BJ (cell line): ENCODE results near the gene ITPRIPL2. TPM values are rescaled to one million over a fixed set of nuclear protein-coding genes. Genes with fewer than 3 reads are reported as not detected.

Experiments used
- CTCF ChIA-PET: fragments of 350-600 bp; formaldehyde crosslinking; extraction: SDS; loops from one replicate; lab custom pipeline; 2021; ENCODE audit warnings: antibody characterized with exemption, inconsistent platforms; lab: Yijun Ruan, JAX
- POLR2A ChIA-PET: fragments of 300-600 bp; sonication (Branson Sonifier 250); formaldehyde crosslinking; extraction: SDS; loops from one replicate; lab custom pipeline; 2021; ENCODE audit warnings: antibody characterized with exemption; lab: Charles Lee
- DNase-seq: peaks from one replicate; pipeline ENCODE4 v3.0.0-alpha.2; 2011; ENCODE audit warnings: low read depth
- H3K27me3 ChIP-seq: 2 replicates; pipeline ENCODE4 v1.6.0; 2011; ENCODE audit warnings: low read length; ENCODE audit not compliant: control insufficient read depth, insufficient read depth
- H3K36me3 ChIP-seq: 2 replicates; pipeline ENCODE4 v1.5.1; 2011; ENCODE audit warnings: low read length; ENCODE audit not compliant: control insufficient read depth, insufficient read depth
- H3K4me3 ChIP-seq: 2 replicates; pipeline ENCODE4 v1.5.1; 2011; ENCODE audit warnings: low read depth, mild to moderate bottlenecking, control low read depth, low read length
- CTCF ChIP-seq: IDR thresholded peaks from 2 replicates; pipeline ENCODE4 v1.5.1; 2011; ENCODE audit warnings: low read depth, mild to moderate bottlenecking, control low read depth, inconsistent platforms, low read length, moderate library complexity; ENCODE audit not compliant: insufficient read depth
- polyA plus RNA-seq: library from polyadenylated mRNA; depleted of rRNA; stranded (reverse); fragments of >200 nt; gene quantifications from 2 replicates; pipeline ENCODE4 v1.2.3, GENCODE V29; 2011

The ITPRIPL2 gene
- polyA plus RNA-seq, 1 experiment, result 14.9 TPM

- POLR2A ChIA-PET, result no interaction called here
- DNase-seq, result no peak
- TF ChIP-seq CTCF, result no peak
- CTCF ChIA-PET, result interaction anchor here (1.1 to 5.8 kb wide), 3 partner anchors 8 to 50 kb away, joined by 3 to 31 read pairs (median 5); no protein-coding TSS in a partner anchor
- Histone ChIP-seq H3K27me3 (no peaks in the 10 kb centered on the region), H3K4me3 (no peak overlapping the region), H3K36me3 (no peaks in the 10 kb centered on the region)
Measured at GRCh38 chr16:19135896-19136438, 22.2 kb downstream of the ITPRIPL2 start.

DNA sequence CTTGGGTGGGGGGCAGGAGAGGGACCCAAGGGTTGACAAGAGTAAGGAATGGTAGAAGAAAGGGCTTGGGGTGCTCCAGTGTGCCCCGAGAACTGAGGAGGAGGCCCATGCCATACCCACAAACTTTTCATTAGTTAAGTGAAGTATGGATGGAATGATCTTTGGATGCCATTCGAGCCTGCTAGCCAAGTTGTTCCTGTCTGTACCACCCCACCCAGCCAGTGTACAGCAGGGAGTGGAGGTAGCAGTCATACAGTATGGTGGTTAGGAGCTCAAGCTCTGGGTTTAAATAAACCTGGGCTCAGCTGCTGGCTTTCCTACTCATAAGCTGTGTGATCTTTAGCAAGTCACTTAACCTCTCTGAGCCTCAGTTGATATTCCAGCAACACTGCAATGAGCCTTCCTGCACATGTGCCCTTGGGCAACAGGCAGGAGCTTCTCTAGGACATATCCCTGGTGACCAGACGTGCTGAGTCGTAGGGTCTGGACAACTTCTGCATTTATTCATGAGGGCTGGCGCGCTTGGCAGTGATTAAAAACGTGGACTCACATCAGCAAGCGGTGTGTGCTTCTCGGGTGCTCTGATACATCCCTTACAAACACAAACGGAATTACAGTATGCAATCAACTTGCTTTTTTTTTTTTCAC, 22.9 kb downstream of the ITPRIPL2 start:
- no peaks in the 10 kb centered on the region for H3K27me3 ChIP-seq
- H3K4me3 ChIP-seq, result no peak overlapping the region
- H3K36me3 ChIP-seq, result no peaks in the 10 kb centered on the region
- no peak for TF ChIP-seq CTCF
- POLR2A ChIA-PET, result no interaction called here
- no peak for DNase-seq
- CTCF ChIA-PET, result interaction anchor here (1.1 to 5.8 kb wide), 3 partner anchors 8 to 51 kb away, joined by 3 to 31 read pairs (median 5); no protein-coding TSS in a partner anchor

DNA sequence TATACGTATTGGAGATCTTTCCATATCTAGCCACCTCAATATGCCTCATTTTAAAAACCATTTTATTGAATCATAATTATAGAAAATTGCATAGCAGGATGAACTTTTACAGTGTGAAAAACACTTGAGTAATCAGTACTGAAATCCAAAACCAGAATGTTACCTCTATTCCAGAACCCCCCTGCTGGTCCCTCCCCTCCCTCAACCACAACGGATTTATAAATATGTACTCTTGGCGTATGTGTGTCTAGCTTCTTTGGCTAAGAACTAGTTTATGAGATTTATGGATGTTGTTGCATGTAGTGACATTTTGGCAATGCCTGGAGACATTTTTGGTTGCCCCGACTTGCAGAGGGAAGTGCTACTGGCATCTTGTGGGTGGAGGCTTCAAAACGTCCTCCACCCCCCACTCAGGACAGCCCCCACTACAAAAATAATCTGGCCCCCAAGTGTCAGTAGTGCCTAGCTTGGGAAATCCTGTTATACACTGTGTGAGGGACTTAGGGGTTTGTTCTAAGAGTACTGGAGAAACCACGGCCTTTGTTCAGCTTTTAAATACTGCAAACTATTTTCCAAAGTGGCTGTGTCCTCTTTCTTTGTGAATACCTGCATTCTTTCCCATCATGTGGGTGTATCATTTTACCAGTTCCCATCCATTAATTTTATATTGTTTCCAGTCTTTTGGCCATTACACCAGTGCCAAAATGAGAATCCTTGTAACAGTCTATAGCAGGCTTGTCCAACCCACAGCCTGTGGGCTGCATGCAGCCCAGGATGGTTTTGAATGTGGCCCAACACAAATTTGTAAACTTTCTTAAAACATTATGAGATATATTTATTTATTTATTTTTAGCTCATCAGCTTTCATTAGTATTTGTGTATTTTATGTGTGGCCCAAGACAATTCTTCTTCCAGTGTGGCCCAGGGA, 23.7 kb downstream of the ITPRIPL2 start:
- no peak for DNase-seq
- H3K27me3 ChIP-seq, result no peaks in the 10 kb centered on the region
- H3K36me3 ChIP-seq, result no peaks in the 10 kb centered on the region
- H3K4me3 ChIP-seq, result no peak overlapping the region
- TF ChIP-seq CTCF, result no peak
- ChIA-PET CTCF (interaction anchor here (1.3 to 5.8 kb wide), 2 partner anchors 15 to 41 kb away, joined by 4 to 31 read pairs; no protein-coding TSS in a partner anchor), POLR2A (no interaction called here)

DNA sequence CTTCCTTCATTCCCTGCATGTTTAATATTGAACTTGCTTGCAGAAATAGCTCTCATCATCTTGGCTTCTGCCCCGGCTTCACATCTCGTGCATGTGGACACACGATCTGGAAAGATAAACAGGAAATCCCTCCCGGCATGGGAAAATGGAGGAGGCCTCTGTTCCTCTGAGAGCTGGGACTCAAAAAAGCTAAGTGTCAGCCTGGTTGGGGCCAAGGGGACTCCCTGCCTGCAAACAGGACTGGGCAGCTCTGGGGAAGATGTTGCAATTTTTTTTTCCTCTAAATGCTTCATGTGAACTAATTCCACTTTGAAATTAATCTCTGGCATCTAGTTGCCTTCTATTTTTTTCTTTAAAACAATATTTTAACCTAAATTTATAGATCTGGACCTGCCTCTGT, 24.8 kb downstream of the ITPRIPL2 start:
- POLR2A ChIA-PET, result no interaction called here

More for the DNA sequence above, 24.8 kb downstream of the ITPRIPL2 start:
- H3K36me3 ChIP-seq, result no peaks in the 10 kb centered on the region
- TF ChIP-seq CTCF, result no peak
- peak; percentile 80 for DNase-seq
- H3K4me3 ChIP-seq, result no peak overlapping the region
- CTCF ChIA-PET, result interaction anchor here (0.9 to 5.8 kb wide), 6 partner anchors 16 to 53 kb away, joined by 3 to 31 read pairs (median 6); partner anchors contain the start of gene ITPRIPL2
- no peaks in the 10 kb centered on the region; the same call in 1 of the 2 replicates for H3K27me3 ChIP-seq
